ENCODE measurements around the gene CCDC169. TPM values are rescaled to one million over a fixed set of nuclear protein-coding genes. Genes with fewer than 3 reads are reported as not detected.

CCDC169 gene
- total RNA-seq (1 to 10 TPM in 6 of 10 donors, under 1 TPM in 4; 0.15 to 5.4 (median 2.2) TPM), polyA plus RNA-seq (under 1 TPM; 0.22 to 0.35 TPM)
- long read RNA-seq, donor 1, full-length matches to known transcripts = 1 of 1 reads
- long read RNA-seq, donor 1, partial matches to known transcripts = 0 of 1 reads
- long read RNA-seq, donor 1, other reads (novel, unspliced or antisense) = 0 of 1 reads
- long read RNA-seq, donor 2, partial matches to known transcripts = 0 of 2 reads
- long read RNA-seq, donor 2, other reads (novel, unspliced or antisense) = 0 of 2 reads
- long read RNA-seq, donor 3, full-length matches to known transcripts = 2 of 5 reads
- long read RNA-seq, donor 3, partial matches to known transcripts = 0 of 5 reads
- long read RNA-seq, donor 3, other reads (novel, unspliced or antisense) = 3 of 5 reads

- 0 to 1% methylated on average over 53 of the region's 53 CpGs for WGBS, 2 donors
- Histone ChIP-seq H3K27me3 (peaks cover 0 to 5% (median 0%) of the 10 kb centered on the region in 7 donors), H3K9me3 (no peaks in the 10 kb centered on the region), H3K36me3 (peaks cover 0 to 20% (median 0%) of the 10 kb centered on the region in 9 donors), H3K4me1 (peaks cover 2 to 18% (median 9%) of the 10 kb centered on the region in 9 donors), H3K27ac (peak within 1 kb of the TSS in 5 of 10 donors; percentile 32 to 63 (median 52)), H3K4me3 (peak within 1 kb of the TSS; percentile 26 to 73 (median 65))
- intact Hi-C loops (cut with DNase I) = loop anchor here in 1 of 10 donors (10.0 kb wide), 1 partner anchor 97 kb away; no protein-coding TSS in a partner anchor
- ATAC-seq (peak; percentile 79 to 98 (median 92)), DNase-seq (peak; percentile 58 to 67)
- no peak for TF ChIP-seq CTCF (IDR thresholded peaks at IDR 0.05)
These were observed at the start of gene CCDC169 for GRCh38 chr13:36297366-36298338. Gene CCDC169 (minus strand): TSS chr13:36297814. CDS start chr13:36297719, 95 bp downstream.

DNA sequence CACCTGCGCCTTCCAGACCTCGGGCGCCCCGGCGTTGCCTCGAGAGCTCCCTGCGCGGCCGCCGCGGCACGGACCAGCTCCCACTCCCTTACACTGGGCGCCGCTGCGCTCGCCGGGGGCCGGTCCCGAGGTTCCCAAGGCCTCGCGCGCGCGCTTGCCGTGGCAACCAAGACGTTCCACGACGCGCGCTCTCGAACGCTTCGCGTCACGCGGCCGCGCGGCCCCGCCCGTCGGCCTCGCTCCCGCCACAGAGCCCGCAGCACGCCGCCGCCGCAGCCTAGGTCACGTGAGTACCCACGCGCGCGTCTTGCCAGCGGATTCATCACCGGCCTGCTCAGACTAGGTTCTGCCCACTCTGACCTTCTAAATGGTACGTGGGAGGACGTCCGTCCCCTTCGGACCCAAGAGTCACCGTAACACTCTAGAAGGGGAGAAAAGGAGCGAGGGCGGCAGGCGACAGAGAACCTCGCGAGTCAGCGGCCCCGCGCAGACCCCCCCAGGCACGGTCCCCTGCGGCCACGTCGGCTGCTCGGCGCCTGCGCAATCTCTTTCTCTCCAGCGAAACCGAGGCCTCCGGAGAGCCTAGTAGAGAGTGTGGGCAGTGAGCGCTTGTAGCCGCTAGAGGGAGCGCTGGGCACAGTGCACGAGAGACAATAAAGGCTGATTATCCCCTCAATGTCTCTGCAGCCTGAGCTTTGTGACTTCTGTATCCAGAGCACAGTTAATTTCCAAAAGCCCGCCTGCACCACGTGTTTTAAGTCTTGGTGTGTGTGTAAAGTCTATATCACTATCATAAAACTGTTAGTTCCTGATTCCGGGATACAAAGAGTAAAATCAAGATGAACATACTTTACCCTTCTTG is 48.8 kb upstream of the CCDC169 start, which contains the start of gene SPART:
TSS of gene SPART (minus strand) at position 173 of the 862 bp plus-strand sequence. CDS start 10,564 bp downstream, outside the sequence.
- Histone ChIP-seq H3K27me3 (no peaks in the 10 kb centered on the region), H3K27ac (peak within 1 kb of the TSS; percentile 87 to 99 (median 96)), H3K36me3 (no peaks in the 10 kb centered on the region), H3K9me3 (no peaks in the 10 kb centered on the region), H3K4me3 (peak within 1 kb of the TSS; percentile 62 to 93 (median 72)), H3K4me1 (peaks cover 0 to 45% (median 26%) of the 10 kb centered on the region in 9 donors)
- intact Hi-C loops (cut with DNase I) = loop anchor here in 3 of 10 donors (2.0 to 10.0 kb wide), 3 partner anchors 51 to 388 kb away; no protein-coding TSS in a partner anchor
- peak; percentile 92 to 100 (median 98) for TF ChIP-seq CTCF (IDR thresholded peaks at IDR 0.05)
- WGBS, 2 donors = 0% methylated on average over 84 to 86 of the region's 86 CpGs
- DNase-seq (peak; percentile 91 to 93), ATAC-seq (peak; percentile 91 to 96 (median 94))

GRCh38 chr13:36345438-36346221 is 48.0 kb upstream of the CCDC169 start:
- peak overlapping the region; percentile 87 to 99 (median 96) for H3K27ac ChIP-seq
- TF ChIP-seq CTCF (IDR thresholded peaks at IDR 0.05) = no peak
- ATAC-seq (peak; percentile 38 to 80 (median 70)), DNase-seq (peak; percentile 30 to 83)
- intact Hi-C loops (cut with DNase I) = loop anchor here in 3 of 10 donors (2.0 to 10.0 kb wide), 3 partner anchors 52 to 389 kb away; no protein-coding TSS in a partner anchor
- peaks cover 0 to 53% (median 26%) of the 10 kb centered on the region in 9 donors for H3K4me1 ChIP-seq
- H3K36me3 ChIP-seq = no peaks in the 10 kb centered on the region
- no peaks in the 10 kb centered on the region for H3K9me3 ChIP-seq
- peak overlapping the region; percentile 62 to 93 (median 72) for H3K4me3 ChIP-seq
- no peaks in the 10 kb centered on the region for H3K27me3 ChIP-seq
- WGBS, 2 donors = 5 to 6% methylated on average over 50 of the region's 50 CpGs
